ENCODE results near the gene HRH1.

HRH1 gene

DNA sequence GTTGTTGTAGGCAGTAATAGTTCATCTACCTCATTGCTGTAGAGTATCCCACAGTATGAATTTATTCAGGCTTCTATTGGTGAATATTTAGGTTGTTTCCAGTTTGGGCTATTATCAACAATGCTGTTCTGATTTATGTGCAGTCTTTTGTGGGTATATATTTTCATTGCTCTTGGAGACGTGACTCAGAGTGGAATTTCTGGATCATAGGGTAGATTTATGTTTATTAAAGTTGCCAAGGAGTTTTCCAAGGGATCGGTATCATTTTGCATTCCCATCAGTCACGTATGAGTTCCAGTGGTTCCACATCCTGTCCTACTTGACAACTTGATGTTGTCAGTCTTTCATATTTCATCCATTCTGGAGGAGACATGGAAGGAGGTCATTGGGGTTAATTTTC, 8.4 kb upstream of the HRH1 start:
- DNase-seq, result no peak
- Histone ChIP-seq H3K4me1 (ENCODE audit: low read length) (no peaks in the 10 kb centered on the region), H3K27ac (ENCODE audit: low read length) (no peak overlapping the region), H3K9ac (ENCODE audit: low read length) (no peak overlapping the region), H3K27me3 (replicated peaks; ENCODE audit: insufficient read depth, low read length) (no peaks in the 10 kb centered on the region), H4K20me1 (ENCODE audit: insufficient read depth, low read length) (no peaks in the 10 kb centered on the region), H3K79me2 (ENCODE audit: low read length) (no peaks in the 10 kb centered on the region), H3K4me3 (ENCODE audit: low read length) (no peak overlapping the region), H3K4me2 (ENCODE audit: low read depth, low read length) (no peak overlapping the region), H2AFZ (ENCODE audit: low read length) (no peak overlapping the region), H3K9me2 (replicated peaks; ENCODE audit: insufficient read depth, low read length) (no peaks in the 10 kb centered on the region), H3F3A (ENCODE audit: insufficient read depth, low read length) (no peaks in the 10 kb centered on the region), H3K9me3 (replicated peaks; ENCODE audit: insufficient read depth, low read length) (no peaks in the 10 kb centered on the region), H3K36me3 (replicated peaks; ENCODE audit: insufficient read depth, low read length) (no peaks in the 10 kb centered on the region)
- TF ChIP-seq, protein P1, sequence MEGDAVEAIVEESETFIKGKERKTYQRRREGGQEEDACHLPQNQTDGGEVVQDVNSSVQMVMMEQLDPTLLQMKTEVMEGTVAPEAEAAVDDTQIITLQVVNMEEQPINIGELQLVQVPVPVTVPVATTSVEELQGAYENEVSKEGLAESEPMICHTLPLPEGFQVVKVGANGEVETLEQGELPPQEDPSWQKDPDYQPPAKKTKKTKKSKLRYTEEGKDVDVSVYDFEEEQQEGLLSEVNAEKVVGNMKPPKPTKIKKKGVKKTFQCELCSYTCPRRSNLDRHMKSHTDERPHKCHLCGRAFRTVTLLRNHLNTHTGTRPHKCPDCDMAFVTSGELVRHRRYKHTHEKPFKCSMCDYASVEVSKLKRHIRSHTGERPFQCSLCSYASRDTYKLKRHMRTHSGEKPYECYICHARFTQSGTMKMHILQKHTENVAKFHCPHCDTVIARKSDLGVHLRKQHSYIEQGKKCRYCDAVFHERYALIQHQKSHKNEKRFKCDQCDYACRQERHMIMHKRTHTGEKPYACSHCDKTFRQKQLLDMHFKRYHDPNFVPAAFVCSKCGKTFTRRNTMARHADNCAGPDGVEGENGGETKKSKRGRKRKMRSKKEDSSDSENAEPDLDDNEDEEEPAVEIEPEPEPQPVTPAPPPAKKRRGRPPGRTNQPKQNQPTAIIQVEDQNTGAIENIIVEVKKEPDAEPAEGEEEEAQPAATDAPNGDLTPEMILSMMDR (IDR thresholded peaks at IDR 0.05; ENCODE audit: low read length), result no peak
- no peak for TF ChIP-seq EZH2phosphoT487 (IDR thresholded peaks at IDR 0.05; ENCODE audit: low read length)
- no peak for TF ChIP-seq EZH2 (optimal IDR thresholded peaks at IDR 0.05; ENCODE audit: low read depth, low read length)

DNA sequence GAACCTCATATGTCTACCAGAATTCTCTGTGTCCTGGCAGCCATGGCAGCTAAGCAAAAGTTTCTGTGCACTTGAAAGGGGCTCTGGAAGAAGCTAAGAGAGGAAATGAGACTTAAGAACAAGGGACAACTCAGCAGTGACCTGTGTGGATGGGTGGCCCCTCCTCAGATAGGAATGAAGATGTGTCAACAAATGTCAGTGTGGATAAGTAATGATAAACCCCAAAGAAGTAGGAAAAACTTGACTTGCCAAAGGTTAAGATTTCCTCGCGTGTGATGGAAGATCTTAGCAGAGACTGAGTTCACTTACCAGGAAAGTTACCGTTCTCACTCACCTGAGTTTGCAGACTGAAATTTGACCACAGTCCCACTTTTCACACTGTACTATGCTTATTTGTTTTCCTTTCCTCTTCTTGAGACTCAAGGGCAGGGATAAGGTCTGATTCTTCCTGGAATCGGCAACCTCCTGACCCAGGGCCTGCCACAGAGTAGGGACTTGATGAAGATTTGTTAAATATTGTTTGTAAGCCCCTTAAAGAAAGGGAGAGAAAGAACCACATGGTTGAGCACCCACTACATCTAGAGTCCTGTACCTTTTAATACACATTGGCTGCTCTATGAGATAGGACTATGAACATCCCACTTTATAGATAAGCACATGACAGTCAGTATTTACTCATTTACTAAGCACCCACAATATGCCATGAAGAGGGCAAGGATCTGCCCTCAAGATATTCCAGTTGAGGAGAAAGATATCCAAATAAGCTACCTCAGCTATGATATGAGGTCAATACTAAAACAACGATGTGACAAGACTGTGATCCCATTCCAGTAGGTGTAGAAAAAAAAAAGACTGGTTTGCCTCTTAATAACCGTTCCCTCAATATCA, 7.3 kb upstream of the HRH1 start:
- Histone ChIP-seq H3K79me2 (ENCODE audit: low read length) (no peaks in the 10 kb centered on the region), H3K4me2 (ENCODE audit: low read depth, low read length) (no peak overlapping the region), H3K9me3 (replicated peaks; ENCODE audit: insufficient read depth, low read length) (no peaks in the 10 kb centered on the region), H3F3A (ENCODE audit: insufficient read depth, low read length) (no peaks in the 10 kb centered on the region), H2AFZ (ENCODE audit: low read length) (no peak overlapping the region), H3K9ac (ENCODE audit: low read length) (no peak overlapping the region), H3K27ac (ENCODE audit: low read length) (no peak overlapping the region), H3K4me3 (ENCODE audit: low read length) (no peak overlapping the region), H3K36me3 (replicated peaks; ENCODE audit: insufficient read depth, low read length) (no peaks in the 10 kb centered on the region), H3K4me1 (ENCODE audit: low read length) (no peaks in the 10 kb centered on the region), H3K27me3 (replicated peaks; ENCODE audit: insufficient read depth, low read length) (no peaks in the 10 kb centered on the region), H4K20me1 (ENCODE audit: insufficient read depth, low read length) (no peaks in the 10 kb centered on the region), H3K9me2 (replicated peaks; ENCODE audit: insufficient read depth, low read length) (no peaks in the 10 kb centered on the region)
- no peak for DNase-seq
- TF ChIP-seq EZH2 (optimal IDR thresholded peaks at IDR 0.05; ENCODE audit: low read depth, low read length) (no peak), EZH2phosphoT487 (IDR thresholded peaks at IDR 0.05; ENCODE audit: low read length) (no peak)
- TF ChIP-seq, protein P1 (IDR thresholded peaks at IDR 0.05; ENCODE audit: low read length), result no peak

DNA sequence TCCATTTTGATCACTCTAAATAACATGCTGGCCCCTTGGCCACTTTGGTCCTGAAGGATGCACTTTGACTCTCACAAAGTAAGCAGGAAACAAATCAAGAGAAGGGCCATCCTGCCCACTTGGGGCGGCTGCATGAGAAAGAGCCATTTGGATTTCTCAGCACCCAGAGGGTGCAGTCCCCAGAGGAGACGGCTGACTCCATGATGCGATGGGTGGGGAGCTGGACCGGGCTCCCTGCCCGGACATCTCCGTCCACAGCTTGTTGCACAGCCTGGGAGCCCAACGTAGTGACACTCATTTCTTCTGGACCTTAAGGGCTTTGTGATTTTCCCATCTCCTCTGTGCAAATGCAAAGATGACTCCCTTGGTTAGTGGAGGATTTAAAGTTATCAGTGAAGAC, 4.0 kb upstream of the HRH1 start:
- Histone ChIP-seq H3K4me1 (ENCODE audit: low read length) (no peaks in the 10 kb centered on the region), H3K9me2 (replicated peaks; ENCODE audit: insufficient read depth, low read length) (no peaks in the 10 kb centered on the region), H3K27me3 (replicated peaks; ENCODE audit: insufficient read depth, low read length) (no peaks in the 10 kb centered on the region; the same call in none of the 2 replicates), H3K4me2 (ENCODE audit: low read depth, low read length) (no peak overlapping the region), H3K4me3 (ENCODE audit: low read length) (no peak overlapping the region), H3F3A (ENCODE audit: insufficient read depth, low read length) (no peaks in the 10 kb centered on the region), H4K20me1 (ENCODE audit: insufficient read depth, low read length) (no peaks in the 10 kb centered on the region), H3K36me3 (replicated peaks; ENCODE audit: insufficient read depth, low read length) (no peaks in the 10 kb centered on the region), H3K9me3 (replicated peaks; ENCODE audit: insufficient read depth, low read length) (no peaks in the 10 kb centered on the region), H3K9ac (ENCODE audit: low read length) (no peak overlapping the region), H3K27ac (ENCODE audit: low read length) (no peak overlapping the region), H2AFZ (ENCODE audit: low read length) (no peak overlapping the region), H3K79me2 (ENCODE audit: low read length) (no peaks in the 10 kb centered on the region)
- TF ChIP-seq EZH2phosphoT487 (IDR thresholded peaks at IDR 0.05; ENCODE audit: low read length) (no peak), EZH2 (optimal IDR thresholded peaks at IDR 0.05; ENCODE audit: low read depth, low read length) (no peak)
- TF ChIP-seq, protein P1 (IDR thresholded peaks at IDR 0.05; ENCODE audit: low read length), result no peak
- DNase-seq, result no peak

All from MM.1S (cell line).